Measurements from ENCODE around the gene DKKL1.

Gene DKKL1

DNA sequence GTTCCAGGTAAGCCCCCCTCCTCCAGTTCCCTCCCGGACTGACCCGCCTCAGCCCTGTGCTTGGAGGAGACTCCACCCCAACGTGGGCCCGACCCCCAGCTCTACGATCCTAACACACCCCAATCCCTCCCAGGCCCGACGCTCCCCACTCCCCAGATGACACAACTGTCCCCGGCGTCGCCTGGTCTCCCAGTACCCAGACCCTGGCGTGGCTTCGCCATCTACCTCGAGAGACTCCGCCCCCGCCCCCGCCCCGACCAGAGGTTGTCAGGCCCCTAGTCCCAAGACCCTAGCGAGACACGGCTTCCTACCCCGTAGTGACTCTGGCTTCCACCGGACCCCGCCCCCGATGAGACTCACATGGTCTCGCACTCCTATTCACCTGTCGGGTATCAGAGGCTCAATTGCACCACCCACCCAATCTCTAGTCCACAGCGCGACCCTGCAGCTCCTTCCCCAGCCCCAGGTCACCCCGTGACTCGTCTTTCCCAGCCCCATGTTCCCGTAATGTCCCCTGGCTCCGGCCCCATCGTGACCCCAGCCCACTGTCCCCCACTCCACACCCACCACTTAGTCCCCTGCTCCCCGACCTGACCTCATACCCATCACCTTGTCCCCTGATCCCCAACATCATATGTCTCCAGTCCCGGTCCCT is 25.5 kb upstream of the DKKL1 start:
- no peak for DNase-seq

DNA sequence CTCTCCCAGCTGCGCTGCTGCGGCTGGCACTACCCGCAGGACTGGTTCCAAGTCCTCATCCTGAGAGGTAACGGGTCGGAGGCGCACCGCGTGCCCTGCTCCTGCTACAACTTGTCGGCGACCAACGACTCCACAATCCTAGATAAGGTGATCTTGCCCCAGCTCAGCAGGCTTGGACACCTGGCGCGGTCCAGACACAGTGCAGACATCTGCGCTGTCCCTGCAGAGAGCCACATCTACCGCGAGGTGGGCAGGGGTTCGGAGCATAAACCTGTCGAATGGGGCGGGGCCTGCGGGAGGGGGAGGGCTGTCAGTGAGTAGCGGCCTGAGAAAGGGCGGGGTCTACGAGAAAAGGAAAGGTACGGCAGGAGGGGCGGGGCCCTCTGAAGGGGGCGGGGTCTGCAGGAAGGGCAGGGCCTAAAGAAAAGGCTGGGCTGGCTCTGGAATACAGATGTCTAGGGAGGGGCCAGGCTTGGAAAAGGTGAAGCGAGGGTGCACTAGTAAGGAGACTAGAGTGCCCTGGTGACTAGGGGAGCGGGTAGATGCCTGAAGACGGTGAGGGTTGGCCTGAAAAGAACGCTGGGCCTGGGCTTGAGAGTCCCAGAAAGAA is 24.9 kb upstream of the DKKL1 start:
- DNase-seq = no peak

DNA sequence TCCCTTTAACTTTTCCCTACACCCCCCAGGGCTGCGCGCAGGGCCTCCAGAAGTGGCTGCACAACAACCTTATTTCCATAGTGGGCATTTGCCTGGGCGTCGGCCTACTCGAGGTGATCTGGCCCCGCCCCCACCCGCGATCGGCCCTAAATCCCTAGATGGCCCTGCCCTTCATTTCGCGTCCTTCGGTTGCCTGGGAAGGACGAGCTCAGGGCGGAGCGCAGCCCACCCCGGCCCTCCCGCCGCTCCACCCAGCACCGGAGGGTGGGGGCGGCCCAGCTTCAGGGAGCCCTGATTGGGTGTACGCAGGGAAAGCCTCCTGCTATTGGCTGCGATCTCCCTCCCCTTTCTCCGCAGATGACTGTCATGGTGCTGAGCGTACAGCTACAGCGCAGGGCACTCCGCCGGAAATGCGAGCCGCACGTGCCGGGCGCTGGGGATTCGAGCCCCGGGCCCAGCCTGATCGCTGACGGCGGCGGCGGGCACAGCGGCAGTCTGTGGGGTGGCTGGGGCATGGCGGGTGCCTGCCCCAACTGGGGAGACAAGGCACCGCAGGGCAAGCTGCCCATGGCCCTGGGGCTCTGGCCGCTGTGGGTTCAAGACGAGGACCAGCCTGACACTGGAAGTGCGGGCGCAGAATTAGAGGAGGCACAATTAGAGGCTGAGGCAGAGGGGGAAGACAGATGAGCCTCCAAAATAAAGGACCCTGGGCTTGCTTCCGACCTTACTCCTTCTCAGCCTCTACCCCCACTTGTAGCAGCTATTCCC is 24.2 kb upstream of the DKKL1 start:
- DNase-seq = no peak

DNA sequence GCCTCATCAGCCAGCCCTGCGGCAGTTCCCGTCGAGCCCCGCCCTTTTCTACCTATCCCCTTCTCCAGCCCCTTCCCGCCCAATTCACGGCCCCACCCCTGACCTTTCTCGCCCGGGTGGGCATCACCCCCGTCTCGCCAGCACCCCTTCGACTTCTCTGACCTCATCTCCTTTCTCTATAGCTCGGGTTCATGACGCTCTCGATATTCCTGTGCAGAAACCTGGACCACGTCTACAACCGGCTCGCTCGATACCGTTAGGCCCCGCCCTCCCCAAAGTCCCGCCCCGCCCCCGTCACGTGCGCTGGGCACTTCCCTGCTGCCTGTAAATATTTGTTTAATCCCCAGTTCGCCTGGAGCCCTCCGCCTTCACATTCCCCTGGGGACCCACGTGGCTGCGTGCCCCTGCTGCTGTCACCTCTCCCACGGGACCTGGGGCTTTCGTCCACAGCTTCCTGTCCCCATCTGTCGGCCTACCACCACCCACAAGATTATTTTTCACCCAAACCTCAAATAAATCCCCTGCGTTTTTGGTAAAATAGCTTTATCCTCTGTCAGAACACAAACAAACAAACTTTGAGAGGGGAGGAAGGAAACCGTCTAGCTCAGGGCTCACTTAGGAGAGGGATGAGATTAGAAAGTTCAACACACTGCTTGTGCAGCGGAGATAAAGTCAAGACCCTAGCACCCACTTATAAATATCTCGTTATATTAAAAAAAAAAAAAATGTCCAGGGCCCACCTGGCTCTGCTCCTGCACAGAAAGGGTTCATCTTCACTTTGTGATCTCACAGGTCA is 23.4 kb upstream of the DKKL1 start:
- DNase-seq = peak; percentile 72

DNA sequence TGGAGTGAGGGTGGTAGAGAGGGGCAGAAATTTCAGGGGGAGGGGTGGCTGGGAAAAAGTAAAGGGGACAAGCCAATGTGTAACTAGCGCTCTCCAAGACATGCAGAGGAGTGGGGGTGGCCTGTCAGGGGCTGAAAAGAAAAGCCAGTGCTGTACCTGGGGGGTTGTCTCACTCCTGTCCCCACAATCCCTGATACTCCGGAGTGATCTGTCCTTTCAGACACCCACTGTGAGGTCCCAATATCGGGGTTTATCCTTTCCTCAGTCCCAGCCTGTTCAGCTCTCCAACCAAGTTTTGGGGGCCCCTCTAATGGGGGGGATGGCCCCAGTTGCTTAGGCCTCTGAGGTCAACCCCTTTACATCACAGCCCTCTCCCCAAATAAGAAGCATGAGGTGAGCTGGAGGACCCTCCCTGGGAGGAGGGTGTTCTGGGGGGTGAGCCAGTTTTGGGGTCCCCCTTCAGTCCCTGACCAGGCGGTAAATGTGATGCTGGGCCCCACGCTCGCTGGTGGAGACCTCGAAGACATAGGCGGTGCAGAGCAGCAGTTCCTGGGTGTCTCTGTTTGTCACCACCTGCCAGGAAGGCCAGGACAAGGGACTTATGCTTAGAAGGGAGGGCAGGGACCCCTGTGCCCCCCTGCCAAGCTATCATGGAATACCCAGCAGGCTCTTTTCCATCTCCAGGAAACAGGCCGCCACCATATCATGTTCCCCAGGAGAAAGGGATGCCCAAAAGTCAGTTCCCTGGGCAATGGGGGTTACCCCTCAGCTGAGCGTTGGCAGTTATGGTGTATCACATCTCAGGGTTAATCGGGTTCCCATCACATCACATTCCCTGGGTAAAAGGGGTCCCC is 22.6 kb upstream of the DKKL1 start:
- no peak for DNase-seq

DNA sequence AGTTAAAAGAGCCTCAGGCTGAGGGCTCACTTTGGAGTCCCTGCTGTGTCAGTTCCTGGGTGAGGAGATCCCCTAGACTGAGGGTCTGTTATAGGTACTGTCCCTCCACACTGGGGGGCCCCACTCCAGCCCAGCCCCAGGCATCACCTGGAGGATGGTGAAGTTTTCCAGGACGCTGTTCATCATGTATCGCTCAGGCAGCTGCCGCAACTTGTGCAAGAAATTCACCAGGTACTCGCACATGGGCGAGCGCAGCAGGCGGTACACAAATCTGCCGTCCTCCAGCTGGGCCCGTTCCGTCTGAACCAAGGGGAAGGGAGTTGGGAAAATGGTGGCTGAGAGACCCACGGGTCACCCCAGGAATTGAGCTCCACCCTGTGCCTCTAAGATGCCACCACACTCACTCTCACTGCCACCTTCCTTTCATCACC is 21.4 kb upstream of the DKKL1 start:
- DNase-seq = no peak

DNA sequence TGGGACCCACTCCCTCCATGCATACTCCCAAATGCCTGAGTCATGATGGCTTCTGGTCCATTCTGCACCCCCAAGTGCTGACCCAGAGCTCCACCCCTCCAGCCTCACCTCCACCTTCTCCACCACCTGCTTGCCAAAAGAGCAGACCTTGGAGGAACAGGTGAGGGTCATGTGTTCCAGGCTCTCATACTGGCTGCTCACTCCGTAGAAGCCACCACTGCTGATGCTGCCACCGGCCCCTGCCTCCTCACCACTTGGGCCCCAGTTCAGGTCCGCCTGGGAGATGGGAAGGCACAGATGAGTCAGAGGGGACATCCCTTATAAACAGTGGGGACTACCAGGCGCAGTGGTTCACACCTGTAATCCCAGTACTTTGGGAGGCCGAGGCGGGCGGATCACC is 20.6 kb upstream of the DKKL1 start:
- DNase-seq = no peak

DNA sequence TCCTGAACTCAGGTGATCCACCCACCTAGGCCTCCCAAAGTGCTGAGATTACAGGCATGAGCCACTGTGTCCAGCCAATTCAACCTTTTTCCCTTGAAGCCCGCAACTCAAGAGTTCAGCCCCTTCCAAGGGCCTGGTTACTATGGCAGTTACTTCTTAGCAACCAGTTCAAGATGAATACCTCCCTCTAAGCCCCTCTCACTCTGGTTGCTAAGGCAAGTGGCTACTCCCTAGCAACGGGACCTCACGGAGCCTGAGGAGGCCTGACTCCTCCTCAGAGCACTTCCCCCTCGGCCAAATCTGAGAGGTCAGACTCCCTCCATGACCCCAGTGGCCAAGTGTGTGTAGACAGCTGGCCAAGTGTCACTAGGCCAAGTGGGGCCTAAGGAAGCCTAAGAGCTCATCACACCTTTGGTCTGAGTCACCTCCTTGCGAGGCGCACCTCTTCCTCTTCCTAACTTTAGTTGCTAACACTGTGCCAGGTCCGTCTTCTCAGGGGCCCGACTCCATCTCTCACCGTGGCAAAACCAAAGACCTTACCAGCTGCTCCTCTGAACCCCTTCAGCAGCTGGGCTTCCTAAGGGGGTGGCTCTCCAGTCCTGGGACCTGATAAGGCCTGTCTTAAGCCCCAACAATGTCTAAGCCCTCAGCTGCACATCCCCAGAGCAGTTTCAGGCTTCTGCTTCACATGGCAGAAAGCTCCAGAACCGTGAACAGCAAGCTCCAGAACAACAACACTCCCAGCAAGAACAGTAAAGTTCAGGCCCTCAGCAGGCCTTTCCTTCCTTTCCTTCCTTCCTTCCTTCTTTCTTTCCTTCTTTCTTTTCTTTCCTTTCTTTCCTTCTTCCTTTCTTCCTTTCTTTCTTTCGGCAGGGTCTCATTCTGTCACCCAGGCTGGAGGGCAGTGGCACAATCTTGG is 18.9 kb upstream of the DKKL1 start:
- DNase-seq = no peak

DNA sequence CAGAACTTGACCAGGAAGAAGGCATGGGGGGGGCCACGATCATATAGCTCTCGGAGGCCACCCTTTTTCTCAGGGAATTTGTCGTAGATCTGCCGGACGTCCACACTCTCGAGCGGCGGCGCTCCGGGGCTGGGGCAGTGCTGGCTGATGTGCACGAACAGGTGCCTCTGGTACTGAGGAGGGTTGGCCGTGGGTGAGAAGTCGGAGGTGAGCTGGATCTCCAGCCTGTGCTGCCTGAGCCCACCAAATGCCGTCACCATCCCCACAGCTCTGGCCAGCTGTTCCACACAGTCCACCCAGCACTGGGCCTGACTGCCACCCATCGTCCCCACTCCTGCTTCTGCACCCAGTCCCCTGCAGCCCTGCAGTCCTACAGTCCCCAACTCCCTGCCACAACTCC is 16.5 kb upstream of the DKKL1 start:
- no peak for DNase-seq

DNA sequence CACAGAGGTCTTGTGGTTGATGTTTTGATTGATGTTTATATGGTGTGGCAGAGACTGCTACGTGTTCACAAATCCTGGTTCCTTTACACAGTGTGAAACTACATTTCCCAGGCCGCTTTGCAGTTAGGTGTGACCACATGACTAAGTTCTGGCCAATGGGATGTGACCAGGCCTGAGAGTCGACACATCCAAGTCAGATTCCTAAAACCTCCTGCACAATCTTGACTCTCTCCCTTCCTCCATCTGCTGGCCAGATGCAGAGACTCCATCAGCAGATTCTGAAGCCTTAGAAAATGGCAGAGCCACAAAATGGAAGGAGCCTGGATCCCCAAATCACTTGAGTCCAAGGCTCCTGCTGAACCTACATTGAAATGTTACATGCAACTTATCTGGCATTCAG is 15.8 kb upstream of the DKKL1 start:
- DNase-seq = no peak

DNA sequence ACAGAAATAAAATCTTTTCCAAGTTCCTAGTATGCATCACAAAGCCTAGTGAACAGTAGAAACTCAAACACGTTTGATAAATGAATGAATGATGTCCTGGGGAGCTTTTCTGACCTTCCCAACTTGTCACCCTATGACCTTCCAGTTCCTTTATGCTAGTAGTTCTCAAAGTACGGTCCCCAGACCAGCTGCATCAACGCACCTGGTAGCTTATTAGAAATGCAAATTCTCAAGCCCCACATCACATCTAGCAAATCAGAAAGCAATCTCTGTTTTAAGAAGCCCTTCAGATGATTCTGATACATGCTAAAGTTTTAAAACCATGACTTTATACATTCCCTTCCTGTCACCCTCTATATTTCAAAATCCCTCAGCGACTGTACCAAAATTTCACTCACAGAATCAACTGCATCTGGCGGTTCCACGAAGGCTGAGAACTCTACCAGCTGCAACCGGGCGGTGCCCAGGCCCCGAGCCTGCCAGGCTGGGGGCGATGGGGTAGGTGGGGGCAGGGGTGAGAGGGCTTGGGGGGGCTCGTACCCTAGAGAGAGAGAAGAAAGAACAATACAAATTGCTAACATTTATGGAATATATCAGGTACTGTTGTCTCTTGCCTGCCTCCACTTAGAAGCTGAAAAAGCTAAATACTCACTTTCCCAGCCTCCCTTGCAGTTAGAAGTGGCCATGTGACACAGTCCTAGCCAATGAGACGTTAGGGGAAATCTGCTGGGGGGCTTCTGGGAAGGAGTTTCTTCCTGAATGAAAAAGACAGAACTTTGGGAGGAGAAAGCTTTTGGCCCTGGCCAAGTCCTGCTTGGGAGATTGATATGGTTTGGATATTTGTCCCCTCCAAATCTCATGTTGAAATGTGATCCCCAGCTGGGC is 15.1 kb upstream of the DKKL1 start:
- DNase-seq = no peak

DNA sequence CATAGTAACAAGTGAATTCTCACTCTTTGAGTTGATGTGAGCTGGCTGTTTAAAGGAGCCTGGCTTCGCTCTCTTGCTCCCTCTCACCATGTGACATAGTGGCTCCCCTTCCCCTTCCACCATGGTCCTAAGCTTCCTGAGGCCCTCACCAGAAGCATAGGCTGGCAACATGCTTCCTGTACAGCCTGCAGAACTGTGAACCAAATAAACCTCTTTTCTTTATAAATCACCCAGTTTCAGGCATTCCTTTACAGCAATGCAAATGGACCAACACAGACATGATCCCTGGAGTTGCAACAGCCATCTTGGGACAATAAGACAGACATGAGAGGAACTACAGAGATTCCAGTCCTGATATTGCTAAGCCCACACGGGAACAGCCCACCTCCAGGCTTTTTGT is 14.1 kb upstream of the DKKL1 start:
- DNase-seq = no peak

DNA sequence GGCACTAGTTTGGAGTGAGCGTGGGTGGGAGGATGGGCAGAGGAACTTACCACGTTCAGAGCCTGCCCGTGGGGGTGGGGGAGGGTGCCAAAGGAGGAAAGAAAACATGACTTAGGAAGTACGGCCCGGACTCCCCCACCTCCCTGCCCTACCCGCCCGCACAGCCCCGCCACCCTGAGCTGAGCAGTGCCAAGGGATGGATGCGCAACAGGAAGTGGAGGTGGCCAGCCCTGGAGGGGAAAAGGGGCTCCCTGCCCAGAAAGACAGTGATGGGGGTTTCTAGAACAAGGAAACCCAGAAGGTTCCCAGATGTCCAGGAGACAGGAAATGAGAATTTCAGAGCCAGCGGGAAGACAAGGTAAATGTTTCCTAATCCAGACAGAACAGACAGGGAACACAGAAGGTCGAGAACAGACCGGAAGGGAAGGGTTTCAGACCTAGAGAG is 7.7 kb upstream of the DKKL1 start:
- DNase-seq = no peak

DNA sequence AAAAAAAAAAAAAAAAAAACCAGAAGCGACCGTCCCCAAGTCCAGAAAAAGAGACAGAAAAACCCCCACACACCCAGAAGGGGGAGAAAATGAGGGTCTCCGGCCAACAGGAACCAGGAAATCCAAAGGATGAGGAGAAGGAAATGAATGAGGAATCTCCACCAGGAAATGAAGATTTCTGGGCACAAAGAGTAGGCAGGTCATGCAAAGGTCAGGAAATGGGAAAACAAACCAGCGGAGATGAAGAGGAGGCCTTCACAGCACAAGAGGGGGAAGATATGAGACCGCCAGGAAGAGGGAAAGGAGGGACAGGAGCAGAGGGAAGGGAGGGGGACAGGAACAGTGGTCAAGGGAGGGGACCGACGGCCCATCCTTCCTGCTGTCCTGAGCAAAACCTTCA is 7.3 kb upstream of the DKKL1 start:
- DNase-seq = no peak

DNA sequence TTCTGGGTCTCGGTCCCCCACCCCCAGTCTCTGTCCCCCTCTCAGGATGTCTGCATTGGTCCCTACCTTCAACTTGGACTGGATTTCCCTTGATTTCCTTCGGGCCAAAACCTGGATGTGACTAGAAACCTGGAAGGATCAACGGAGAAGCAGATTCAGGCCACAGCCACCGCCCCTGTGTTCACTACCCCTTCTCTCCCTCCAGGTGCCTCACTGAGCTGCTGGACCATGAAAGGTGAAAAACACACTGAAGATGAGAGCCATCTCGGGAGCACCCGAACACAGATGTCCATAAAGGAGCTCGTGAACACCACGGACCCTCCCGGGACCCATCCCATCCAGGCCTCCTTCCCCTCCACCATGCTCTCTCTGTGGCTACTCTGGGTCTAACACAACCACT is 6.5 kb upstream of the DKKL1 start:
- no peak for DNase-seq

DNA sequence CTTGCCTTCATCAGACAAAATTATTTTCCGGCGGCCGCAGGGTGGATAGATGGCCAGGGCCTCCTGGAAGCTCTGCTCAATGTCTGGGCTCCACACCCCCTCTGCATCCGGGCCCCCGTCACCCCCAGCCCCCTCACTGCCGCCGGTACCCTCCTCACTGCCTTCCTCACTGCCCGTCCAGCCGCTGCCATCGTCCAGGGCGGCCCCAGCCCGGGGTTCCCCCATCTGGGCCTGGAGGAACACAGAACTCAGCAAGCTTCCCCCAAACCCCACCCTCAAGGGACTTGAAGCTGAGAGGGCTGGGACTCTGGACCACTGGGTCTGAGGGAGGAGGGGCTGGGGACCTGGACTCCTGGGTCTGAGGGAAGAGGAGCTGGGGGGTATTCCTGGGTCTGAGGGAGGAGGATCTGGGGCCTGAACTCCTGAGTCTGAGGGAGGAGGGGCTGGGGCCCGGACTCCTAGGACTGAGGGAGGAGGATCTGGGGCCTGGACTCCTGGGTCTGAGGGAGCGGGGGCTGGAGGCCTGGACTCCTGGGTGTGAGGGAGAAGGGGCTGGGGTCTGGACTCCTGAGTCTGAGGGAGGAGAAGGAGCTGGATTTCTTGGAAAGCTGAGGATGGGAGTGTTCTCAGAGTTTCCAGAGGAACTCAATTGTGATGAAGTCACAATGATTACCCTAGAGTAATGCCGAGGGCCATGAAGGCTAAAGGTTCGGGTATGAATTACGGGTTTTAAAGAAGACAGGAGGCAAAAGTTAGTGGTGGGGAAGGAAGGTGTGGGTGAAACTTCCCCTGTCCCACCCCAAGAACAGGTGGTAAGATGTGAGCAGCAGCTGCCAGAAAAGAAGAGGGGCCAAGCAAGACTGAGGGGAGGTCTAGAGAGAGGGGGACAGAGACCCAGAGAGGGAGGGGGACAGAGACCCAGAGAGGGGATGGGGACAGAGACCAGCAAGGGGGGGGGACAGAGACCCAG is 3.5 kb upstream of the DKKL1 start:
- DNase-seq = no peak

DNA sequence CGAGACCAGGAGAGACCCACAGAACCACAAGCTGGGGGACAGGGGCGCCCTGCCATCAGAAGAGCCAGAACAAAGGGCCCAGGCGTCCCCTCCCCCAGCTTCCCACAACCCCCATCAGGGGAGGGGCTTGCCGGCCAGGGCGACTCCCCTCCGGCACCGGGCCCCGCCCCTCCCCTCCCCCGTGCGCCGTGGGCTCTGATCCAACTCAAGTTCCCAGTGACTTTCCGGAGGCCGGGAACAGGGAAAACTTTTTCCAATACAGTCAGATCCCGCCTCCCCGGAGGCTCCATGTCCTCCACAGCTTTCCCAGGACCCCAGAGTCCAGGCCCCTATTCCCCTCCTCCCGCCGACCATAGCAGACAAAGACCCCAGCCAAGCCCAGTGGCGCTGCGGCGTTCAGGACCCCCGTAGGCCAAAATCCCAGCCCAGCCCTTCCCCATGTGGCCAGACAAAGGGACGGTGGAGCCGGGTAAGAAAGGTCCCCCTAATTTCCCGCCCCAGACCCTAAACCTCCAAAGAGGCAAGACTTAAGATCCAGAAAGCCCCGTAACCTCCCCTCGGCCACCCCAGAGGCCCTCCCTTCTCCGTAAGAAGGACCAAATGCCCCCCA is 2.1 kb upstream of the DKKL1 start:
- DNase-seq = no peak
